Measurements from ENCODE around the gene TMEM125.

TMEM125 gene

GRCh38 chr1:43269627-43270375 is at the start of gene TMEM125:
Gene TMEM125, plus strand, starts transcription at chr1:43269983. Its CDS starts 2,740 bp downstream, at chr1:43272723.
- no peak for DNase-seq (ENCODE audit: extremely low read depth in 1 of 2, low read depth in 1 of 2)

- no peak for DNase-seq (ENCODE audit: extremely low read depth in 1 of 2, low read depth in 1 of 2)
Measured at GRCh38 chr1:43220905-43221778, 48.6 kb upstream of the TMEM125 start.

GRCh38 chr1:43221797-43222196 is 48.0 kb upstream of the TMEM125 start:
- no peak for DNase-seq (ENCODE audit: extremely low read depth in 1 of 2, low read depth in 1 of 2)

GRCh38 chr1:43222879-43223278 is 46.9 kb upstream of the TMEM125 start:
- DNase-seq (ENCODE audit: extremely low read depth in 1 of 2, low read depth in 1 of 2) = no peak

- no peak for DNase-seq (ENCODE audit: extremely low read depth in 1 of 2, low read depth in 1 of 2)
Measured at GRCh38 chr1:43225168-43225567, 44.6 kb upstream of the TMEM125 start.

- DNase-seq (ENCODE audit: extremely low read depth in 1 of 2, low read depth in 1 of 2) = peak; percentile 70 to 78
Measured at GRCh38 chr1:43227143-43227764, 42.5 kb upstream of the TMEM125 start.

- DNase-seq (ENCODE audit: extremely low read depth in 1 of 2, low read depth in 1 of 2) = no peak
Measured at GRCh38 chr1:43229826-43230780, 39.7 kb upstream of the TMEM125 start.

GRCh38 chr1:43232074-43232473 is 37.7 kb upstream of the TMEM125 start:
- no peak for DNase-seq (ENCODE audit: extremely low read depth in 1 of 2, low read depth in 1 of 2)

- DNase-seq (ENCODE audit: extremely low read depth in 1 of 2, low read depth in 1 of 2) = no peak
Measured at GRCh38 chr1:43232482-43232881, 37.3 kb upstream of the TMEM125 start.

GRCh38 chr1:43233631-43234030 is 36.2 kb upstream of the TMEM125 start:
- no peak for DNase-seq (ENCODE audit: extremely low read depth in 1 of 2, low read depth in 1 of 2)

- DNase-seq (ENCODE audit: extremely low read depth in 1 of 2, low read depth in 1 of 2) = no peak
Measured at GRCh38 chr1:43234267-43234666, 35.5 kb upstream of the TMEM125 start.

GRCh38 chr1:43235040-43235439 is 34.7 kb upstream of the TMEM125 start:
- no peak for DNase-seq (ENCODE audit: extremely low read depth in 1 of 2, low read depth in 1 of 2)

- no peak for DNase-seq (ENCODE audit: extremely low read depth in 1 of 2, low read depth in 1 of 2)
Measured at GRCh38 chr1:43235451-43236121, 34.2 kb upstream of the TMEM125 start.

- no peak for DNase-seq (ENCODE audit: extremely low read depth in 1 of 2, low read depth in 1 of 2)
Measured at GRCh38 chr1:43237121-43237520, 32.7 kb upstream of the TMEM125 start.

- no peak for DNase-seq (ENCODE audit: extremely low read depth in 1 of 2, low read depth in 1 of 2)
Measured at GRCh38 chr1:43238085-43238484, 31.7 kb upstream of the TMEM125 start.

GRCh38 chr1:43238991-43239469 is 30.8 kb upstream of the TMEM125 start:
- DNase-seq (ENCODE audit: extremely low read depth in 1 of 2, low read depth in 1 of 2) = no peak

GRCh38 chr1:43239484-43239883 is 30.3 kb upstream of the TMEM125 start:
- no peak for DNase-seq (ENCODE audit: extremely low read depth in 1 of 2, low read depth in 1 of 2)

GRCh38 chr1:43241413-43241836 is 28.4 kb upstream of the TMEM125 start:
- no peak for DNase-seq (ENCODE audit: extremely low read depth in 1 of 2, low read depth in 1 of 2)

GRCh38 chr1:43243299-43243698 is 26.5 kb upstream of the TMEM125 start:
- no peak for DNase-seq (ENCODE audit: extremely low read depth in 1 of 2, low read depth in 1 of 2)

Measured in activated CD8-positive, alpha-beta memory T cell treated with anti-CD3 and anti-CD28 coated beads for 1 hour (primary cell).